ENCODE data around the gene RND1.

RND1 gene

GRCh38 chr12:48827026-48827425, 38.6 kb downstream of the RND1 start:
- DNase-seq, result no peak

- no peak for DNase-seq
Observed at GRCh38 chr12:48826209-48826855, 39.3 kb downstream of the RND1 start.

GRCh38 chr12:48824905-48825304, 40.8 kb downstream of the RND1 start:
- DNase-seq, result no peak

- DNase-seq, result no peak
Observed at GRCh38 chr12:48824112-48824511, 41.6 kb downstream of the RND1 start.

GRCh38 chr12:48823281-48823680, 42.4 kb downstream of the RND1 start:
- DNase-seq, result no peak

- no peak for DNase-seq
Observed at GRCh38 chr12:48822711-48823110, 43.0 kb downstream of the RND1 start.

GRCh38 chr12:48822139-48822538, 43.5 kb downstream of the RND1 start:
- DNase-seq, result no peak

- no peak for DNase-seq
Observed at GRCh38 chr12:48819986-48820725, 45.5 kb downstream of the RND1 start.

- DNase-seq, result no peak
Observed at GRCh38 chr12:48818831-48819590, 46.7 kb downstream of the RND1 start.

- peak; percentile 23 for DNase-seq
Observed at GRCh38 chr12:48817873-48818830, 47.5 kb downstream of the RND1 start, which contains the start of gene CACNB3. Gene CACNB3 (plus strand): TSS chr12:48818496. CDS start chr12:48818930, 434 bp downstream.

- DNase-seq, result no peak
Observed at GRCh38 chr12:48816143-48816854, 49.4 kb downstream of the RND1 start.

GRCh38 chr12:48815126-48816110, 50.3 kb downstream of the RND1 start:
- DNase-seq, result peak; percentile 29

- peak; percentile 65 for DNase-seq
Observed at GRCh38 chr12:48814262-48815125, 51.2 kb downstream of the RND1 start.

- no peak for DNase-seq
Observed at GRCh38 chr12:48813465-48814261, 52.0 kb downstream of the RND1 start.

- no peak for DNase-seq
Observed at GRCh38 chr12:48812389-48812788, 53.3 kb downstream of the RND1 start.

GRCh38 chr12:48811437-48812090, 54.1 kb downstream of the RND1 start:
- DNase-seq, result no peak

GRCh38 chr12:48810903-48811431, 54.7 kb downstream of the RND1 start:
- no peak for DNase-seq

GRCh38 chr12:48807981-48808380, 57.7 kb downstream of the RND1 start:
- no peak for DNase-seq
